DMS153 (cell line): ENCODE data around the gene MTUS2.
A peak's percentile ranks its signal among the peaks of the same experiment; 100 is the strongest.

ENCODE experiments used
- DNase-seq: peaks from one replicate; lab custom pipeline; 2025; lab: John Stamatoyannopoulos, UW

Gene MTUS2

DNA sequence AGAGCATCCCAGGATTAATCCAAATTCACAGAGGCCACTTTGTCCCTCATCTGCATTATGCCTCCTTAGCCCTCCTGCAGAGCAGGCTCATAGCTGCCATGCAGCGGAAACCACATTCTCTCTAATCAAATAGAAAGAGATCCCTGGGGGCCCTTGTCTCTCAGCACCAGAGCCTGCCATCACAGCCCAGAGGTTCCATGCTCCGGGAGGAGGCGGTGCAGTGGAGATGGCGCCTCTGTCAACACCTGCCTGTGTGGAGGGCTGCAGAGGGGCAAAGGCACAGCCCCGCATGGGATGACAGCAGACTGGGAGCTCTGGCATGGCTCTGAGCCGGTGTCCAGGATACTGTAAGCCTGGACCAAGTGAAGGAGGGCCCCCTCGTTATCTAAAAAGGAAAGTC lies 664.1 kb downstream of the MTUS2 start:
- DNase-seq = peak; percentile 57

DNA sequence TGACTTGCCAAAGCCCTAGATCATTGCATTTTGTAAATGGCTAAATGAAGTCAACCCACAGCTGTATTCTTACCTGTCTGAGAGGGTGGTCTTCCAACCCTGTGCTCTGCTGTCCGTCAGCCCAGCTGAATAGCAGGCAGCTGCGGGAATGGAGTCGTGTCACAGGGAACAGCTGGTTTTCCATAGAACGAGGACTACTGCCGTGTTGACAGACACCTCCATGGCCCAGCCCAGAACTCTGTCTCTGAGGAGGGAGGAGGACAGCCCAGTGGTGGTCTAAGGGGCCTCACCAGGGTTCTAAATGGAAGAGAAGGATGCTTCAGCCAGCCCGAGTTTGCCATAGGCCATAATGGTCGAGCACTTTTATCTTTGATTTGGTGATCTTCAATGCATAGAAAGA lies 664.7 kb downstream of the MTUS2 start:
- no peak for DNase-seq

DNA sequence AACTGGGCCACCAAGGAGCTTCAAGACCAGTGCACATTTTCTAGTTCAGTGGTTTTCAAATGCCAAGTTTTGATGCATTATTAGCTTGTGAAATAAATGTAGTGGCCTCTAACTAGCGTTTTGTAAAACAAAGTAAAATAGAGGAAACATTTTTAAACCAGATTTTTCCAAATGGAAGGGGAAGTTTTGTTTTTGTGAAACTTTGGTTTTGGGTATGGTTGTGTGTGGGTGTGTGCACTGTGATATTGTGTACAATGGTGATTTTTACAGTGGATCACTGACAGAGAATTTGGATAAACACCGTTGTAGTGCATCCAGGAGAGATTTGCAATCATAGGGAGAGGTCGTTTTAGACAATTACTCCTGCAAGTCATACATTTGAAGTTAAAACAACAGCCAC lies 666.4 kb downstream of the MTUS2 start:
- no peak for DNase-seq

DNA sequence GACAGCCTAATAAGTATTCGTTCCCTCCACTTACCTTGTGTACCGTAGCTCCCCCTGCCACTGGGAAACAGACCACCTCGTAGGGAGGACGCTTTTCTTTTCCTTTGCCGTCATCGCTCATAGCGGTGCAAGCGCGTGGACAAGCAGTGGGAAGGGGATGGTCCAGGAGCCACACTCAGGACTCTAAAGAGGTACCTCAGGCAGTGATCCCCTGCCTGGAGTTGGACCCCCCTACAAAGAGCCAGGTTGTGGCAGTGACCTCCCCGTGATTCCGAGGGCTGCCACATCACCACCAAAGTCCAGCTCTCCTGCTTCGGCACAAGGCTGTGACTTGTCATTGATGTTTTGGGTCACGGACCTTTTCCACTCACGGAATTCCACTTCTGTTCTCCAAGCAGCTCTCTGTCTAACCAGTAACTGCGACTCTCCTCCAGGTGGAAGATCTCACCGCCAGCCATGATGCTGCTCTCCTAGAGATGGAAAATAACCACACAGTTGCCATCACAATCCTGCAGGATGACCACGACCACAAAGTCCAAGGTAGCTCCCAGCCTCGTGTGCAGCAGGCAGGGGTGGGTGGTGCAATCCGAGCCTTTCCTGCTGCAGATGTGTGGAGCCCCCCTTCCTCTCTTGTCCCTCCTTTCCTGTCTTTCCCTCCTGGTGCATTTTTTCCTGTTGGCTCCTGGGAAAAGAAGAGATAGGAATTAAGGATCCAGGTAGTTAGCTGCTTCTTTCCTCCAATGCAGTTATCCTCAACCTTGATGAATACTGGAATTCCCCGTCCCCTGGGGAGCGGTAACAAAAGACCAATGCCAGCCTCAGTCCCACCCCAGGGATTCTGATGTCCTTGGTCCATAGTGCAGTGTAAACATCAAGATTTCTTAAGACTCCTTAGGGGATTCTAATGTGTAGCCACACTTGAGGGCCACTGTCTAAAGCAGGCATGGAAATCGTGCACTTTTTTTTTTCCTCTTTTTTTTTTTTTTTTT lies 667.6 kb downstream of the MTUS2 start:
- no peak for DNase-seq

DNA sequence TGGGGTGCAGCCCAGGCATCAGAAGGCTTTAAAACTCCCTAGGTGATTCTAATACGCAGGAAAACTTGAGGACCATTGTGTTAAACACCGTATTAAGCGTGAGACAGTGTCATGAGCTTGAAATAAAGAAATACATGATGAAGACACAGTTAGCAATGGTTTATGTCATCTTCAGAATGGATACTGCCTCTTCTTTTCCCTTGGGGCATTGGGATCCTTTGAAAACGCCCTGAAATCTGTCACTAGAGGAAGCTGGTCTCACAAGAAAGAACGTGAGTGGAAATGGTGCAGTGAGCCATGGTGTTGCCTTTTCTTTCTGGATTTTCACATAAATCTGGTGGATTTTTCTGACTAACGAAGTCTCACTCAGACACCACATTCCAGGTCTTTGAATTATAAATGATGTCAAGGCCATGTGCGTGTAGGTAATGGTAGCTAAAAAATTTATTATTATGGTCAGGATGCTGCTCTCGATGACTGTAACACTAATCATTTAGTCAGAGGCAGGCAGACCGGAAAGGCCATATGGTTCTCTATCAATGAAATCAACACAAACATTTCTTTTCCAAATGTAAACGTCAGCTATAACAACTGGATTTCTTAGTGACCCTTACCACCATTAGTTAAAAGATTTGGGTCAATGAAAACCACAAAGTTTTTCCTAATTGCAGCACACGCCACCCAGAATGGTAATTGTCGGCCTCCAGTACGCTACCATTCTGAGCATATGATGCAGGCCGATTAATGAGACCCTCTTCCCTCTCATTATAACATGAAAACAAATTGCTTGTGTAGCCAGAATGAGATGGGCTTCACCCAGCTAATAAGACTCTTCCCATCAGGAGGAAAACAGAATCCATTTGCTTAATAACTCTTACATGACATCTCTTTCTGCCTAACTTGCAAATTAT lies 669.8 kb downstream of the MTUS2 start:
- DNase-seq = no peak

DNA sequence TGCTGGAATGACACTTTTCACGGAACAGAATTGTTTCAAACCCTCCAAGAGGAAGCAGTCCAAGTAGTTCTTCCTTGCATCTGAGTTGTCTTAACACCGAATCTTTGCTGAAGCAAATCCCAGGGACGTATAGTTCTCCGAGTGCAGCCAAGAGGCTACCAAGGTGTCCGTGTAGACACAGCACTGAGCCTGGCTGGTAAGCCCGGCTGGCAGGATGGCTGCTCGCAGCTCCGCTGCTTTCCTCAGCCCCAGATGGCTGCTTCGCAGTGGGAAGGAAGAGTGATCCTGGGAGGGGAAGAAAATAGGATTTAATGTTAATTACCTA lies 670.4 kb downstream of the MTUS2 start:
- DNase-seq = no peak

DNA sequence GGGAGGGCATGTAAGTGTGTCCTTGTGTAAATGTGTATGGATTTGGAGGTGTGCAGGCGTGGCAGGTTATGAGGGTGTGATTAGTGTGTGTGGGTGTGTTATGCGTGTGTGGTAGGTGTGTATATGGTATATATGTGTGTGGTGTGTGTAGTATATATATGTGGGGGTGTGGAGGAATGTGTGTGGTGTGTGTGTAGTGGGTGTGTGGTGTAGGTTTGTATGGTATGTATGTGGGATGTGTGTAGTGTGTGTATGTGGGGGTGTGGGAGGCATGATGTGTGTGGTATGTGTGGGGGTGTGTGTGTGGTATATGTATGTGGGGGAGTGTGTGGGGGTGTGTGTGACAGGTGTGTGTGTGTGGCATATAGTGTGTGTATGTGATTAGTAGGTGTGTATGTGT lies 671.1 kb downstream of the MTUS2 start:
- DNase-seq = no peak

DNA sequence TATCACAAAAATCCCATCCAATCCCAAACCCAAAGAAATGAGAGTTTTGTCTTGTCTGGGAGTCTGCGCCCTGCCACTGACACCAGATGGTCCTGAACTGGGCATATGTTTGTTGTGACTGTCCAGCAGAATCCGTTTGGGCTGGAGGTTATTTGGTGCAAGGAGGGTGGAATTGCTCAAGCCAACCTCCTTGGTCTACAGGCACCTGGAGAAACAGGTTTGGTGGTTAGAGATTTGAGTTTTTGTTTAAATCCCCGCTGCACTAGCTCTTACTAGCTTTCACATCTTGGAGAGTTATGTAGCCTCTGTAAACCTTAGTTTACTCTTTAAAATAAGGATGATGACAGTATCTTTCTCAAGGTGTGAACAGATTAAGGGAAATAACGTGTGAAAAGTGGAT lies 673.7 kb downstream of the MTUS2 start:
- DNase-seq = no peak

DNA sequence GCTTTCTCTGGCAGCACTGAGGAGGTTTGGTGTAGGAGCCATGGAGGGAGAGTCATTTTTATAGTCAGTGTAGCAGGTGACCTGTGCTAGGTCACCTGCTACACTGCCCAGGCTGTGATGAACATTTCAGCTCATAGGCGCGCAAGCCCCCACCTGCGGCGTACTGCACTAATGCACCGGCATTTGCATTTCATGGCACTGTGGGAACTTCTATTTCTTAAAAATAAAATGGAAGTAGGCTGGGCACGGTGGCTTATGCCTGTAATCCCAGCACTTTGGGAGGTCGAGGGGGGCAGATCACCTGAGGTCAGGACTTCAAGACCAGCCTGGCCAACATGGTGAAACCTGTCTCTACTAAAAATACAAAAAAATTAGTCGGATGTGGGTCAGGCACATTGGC lies 674.4 kb downstream of the MTUS2 start:
- DNase-seq = no peak

DNA sequence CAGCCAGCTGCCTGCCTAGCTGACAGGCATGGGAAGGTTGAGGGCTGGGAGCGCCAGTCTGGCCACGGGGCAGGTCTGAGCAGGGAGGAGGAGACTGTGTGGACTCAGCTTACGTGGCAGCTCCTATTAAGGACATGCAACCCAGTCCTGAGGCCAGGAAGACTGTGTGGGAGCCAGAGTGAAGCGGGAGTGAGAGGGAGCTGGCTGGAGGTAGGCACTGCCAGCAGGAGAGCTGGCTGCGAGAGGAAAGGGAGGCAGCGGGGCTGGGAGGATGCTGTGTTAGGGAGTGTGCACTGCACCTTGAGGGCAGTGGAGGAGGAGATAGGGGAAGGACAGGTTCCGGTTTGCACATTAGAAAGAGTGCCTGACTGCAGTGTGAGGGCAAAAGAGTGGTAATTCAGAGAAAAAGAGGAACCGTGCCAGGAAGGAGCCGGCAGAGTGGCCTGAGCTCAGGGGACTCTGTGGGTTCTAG lies 676.1 kb downstream of the MTUS2 start:
- DNase-seq = no peak

DNA sequence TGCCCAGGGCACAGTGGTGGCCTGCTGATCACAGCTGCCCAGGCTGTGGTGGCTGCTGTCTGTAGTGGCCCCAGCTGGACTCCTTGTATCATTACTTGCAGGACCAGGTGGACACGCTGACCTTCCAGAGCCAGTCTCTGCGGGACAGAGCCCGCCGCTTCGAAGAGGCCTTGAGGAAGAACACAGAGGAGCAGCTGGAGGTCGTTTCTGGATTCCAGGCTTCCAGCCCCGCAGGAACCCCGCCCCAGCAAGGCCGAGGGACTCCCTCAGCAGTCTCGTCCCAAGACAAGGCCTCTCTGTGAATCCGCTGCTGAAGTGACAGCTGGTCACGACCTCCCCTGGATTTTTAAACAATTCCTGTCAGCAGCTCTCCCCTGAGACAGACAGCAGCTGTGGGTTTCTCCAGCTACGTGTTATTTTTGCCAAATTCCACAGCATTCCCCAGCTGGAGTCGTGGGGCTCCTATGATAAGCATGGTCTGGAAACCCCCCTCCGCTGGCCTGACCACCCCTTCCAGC lies 677.1 kb downstream of the MTUS2 start:
- DNase-seq = no peak

DNA sequence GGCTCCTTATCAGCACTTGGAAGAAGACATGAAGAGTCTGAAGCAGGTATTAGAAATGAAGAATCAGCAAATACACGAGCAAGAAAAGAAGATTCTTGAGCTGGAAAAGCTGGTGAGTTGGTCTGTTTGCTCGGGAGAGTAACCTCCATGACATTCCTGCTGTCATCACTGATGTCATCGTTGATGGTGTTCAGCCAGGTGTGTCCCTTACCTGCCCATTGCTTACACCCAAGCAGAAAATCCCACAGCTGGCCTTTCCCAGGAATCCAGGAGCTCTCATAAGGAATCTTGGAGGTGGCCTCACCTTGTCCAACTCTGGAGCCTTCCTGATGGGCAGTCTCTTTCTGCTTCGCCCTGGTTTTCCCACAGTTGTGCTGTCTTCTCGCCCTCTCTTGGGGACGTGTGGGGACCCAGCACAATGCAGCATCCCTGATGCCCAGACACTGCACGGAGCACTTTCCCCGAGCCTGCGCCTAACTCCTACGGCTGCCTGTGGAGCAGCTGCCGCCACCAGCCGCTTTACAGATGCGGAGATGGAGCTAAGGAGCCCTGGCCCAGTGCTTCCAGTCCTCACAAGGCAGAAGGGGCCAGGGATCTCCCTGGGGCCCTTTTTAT lies 678.4 kb downstream of the MTUS2 start:
- no peak for DNase-seq

DNA sequence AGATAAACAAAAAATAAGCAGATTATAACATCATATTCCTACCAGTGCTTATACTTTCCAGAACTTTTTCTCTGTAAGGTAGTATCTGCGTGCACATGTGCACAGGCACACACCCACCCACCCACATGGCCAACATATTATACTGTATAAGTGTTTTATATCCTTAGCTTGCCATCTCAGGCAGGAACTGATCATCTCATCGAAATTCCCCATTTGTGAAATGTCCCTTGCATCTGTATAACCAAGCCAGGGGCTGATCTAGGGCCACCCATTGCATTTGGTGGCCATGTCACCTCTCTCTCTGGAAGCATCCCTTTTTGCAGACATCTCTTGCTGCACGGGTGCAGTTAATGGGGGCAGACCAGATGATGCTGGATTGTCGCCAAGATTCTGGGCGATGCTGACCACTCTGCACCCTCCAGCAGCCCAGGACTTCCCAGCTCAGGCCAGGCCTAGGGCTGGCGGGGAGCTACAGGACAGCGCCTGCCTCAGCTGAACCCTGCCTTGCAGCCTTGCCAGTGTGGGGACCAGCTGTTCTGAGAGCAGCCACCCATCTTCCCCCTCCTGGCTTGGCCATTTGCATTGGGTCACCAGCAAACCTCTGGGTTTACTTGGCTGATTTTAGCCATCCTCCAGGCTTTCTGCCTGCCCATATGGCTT lies 679.5 kb downstream of the MTUS2 start:
- DNase-seq = no peak

DNA sequence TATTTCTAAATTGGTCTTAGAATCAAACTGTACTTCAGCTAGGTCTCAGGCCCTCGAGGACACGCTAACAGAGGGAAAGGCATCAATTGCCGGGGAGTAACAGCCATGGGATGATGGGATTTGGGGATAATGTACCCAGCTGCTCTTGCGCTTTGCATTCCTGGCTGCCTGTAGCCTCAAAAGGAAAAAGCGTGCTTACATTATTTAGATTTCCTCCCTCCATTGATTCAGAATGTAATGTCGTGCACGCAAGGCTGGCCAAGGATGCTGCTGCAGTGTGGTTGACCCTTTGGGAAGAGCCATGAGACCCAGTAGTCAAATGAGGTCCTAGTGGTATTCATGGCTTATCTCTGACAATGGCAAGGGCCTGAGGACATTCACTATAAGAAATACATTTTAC lies 680.2 kb downstream of the MTUS2 start:
- no peak for DNase-seq

DNA sequence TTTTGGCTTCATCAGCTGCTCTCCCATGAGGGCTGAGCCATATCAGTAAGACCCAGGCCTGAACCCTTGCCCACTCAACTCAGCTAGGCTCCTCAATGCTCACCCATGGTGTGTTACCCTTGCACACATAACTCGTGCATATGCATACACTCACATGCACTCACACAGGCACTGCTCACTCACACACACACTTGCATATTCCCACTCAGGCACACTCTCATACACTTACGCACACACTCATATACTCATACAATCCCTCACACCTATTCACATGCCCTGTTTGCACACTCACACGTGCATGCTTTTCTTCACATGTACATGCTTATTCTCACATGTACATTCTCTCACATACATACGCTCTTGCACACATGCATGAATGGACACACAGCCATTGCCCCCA lies 681.5 kb downstream of the MTUS2 start:
- DNase-seq = no peak

DNA sequence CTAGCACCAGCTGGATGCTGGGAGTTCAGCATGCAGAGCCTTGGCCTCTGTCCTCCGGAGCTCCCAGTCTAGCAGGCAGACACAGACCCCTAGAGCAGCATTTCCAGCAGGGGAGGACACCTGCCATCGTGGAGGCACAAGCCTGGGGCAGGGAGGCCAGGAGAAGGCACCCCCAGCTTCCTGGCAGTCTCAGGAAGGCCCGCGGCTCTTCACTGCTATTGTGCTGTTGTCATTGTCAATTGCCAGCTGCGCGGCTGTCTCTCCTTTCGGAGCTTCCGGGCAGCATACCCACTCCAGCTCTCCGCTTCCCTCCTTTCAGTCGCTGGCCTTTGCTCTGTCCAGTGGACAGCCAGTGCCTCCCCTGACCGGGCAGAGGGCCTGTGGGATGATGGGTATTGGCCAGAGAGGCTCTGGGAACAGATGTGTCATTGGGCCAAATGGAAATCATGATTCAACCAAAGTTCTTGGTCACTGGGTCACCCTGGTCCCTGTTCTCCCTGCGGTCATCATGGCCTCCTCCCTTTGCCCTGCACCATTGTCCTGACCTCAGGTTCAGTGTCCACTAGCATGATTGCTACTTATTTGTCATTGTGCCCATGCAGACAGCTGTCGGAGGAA lies 682.4 kb downstream of the MTUS2 start:
- DNase-seq = no peak

DNA sequence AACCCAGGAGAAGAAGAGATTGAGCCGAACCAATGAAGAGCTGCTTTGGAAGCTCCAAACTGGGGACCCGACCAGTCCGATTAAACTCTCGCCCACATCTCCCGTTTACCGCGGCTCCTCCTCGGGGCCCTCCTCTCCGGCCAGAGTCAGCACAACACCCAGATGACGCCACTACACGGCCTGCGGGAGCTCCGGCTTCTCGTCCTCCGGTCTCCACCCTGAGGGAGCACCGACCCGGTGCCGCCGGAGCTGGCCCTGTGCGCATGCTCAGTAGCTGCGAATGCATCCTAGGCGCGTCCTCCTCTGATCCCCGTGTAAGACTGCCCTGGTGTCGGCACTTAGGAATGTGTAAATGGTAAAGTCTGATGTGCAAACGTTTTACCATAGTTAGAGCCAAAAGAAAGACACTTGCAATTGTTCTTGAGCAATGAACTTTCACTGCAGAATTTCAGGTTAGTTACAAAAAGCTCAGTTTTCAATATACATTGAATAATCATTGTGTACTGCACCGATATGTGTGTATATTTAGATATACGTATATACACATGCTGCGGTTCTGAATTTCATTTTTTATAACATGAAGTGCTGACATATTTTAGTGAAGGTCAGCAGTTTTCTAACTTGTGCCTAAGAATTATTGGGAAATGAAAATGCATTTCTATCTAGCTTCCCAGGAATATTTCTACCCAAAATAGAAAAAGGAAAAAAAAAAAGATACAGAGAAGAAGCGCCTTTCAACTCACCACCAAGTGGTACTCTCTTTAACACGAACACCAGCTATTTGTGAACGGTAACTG lies 683.1 kb downstream of the MTUS2 start:
- DNase-seq = no peak

DNA sequence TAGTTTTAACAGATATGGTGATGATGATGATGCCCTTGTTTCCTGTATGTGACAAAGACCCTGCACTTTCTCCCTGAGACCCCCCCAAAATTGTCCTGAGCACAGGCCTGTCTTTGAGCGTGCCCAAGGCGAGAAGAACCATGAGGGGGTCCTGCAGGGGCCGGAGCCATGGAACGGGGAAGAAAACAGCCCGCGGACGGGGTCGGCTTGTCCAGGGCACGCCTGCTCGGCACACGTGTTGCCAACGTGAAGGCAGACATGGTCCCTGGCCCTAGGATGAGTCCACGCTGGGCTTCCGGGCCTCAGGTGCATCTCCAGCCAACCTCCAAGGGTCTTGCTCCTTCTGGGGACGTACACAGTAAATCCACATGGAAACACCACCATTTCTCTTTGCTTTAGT lies 684.6 kb downstream of the MTUS2 start:
- DNase-seq = no peak

DNA sequence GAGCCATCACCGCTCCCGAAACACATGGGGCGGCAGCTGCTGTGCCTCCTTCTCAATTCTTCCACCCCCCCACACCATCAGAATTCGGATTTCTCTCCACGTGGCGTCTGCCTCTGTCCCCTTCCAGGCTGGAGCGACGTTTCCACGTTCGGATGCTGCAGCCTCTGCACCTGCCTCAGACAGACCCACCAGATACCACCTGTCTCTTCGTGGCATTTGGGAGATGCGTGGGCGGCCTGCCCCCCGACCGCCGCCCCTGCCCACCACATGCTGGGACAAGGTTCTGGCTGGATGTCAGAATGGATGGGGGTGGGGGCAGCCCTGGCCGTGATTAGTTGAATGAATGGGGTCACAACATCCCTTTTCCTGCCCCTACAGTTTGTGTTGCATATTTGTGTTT lies 685.4 kb downstream of the MTUS2 start:
- DNase-seq = no peak

DNA sequence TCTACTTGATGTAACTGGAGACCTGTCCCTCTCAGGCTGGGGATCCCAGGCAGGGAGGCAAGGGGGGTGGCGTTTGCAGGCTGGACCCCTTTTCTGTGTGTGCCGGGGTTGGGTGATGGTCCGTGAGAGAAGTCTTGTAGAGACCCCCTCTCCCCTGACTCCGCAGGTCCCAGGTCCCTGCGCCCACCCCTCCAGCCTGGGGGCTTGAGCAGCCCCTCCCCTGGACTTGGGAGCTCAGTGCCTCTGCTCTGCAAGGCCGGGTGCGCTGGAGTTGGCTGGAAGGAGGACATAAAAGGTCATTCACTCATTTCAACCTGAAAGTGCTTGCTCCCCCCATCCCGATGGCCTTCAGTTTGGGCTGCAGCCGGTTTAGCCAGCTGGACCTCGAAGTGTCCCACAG lies 685.8 kb downstream of the MTUS2 start:
- DNase-seq = no peak
